Hindlimb muscle (tissue), 1 donor: ENCODE measurements around the gene ADAD1. TPM values are rescaled to one million over a fixed set of nuclear protein-coding genes. Genes with fewer than 3 reads are reported as not detected.

ENCODE experiments used
- DNase-seq: peaks from one replicate; pipeline ENCODE4 v3.0.0-alpha.2; 2013
- polyA plus RNA-seq: library from polyadenylated mRNA; unstranded; fragments of 120-200 nt; gene quantifications from one replicate; pipeline ENCODE4 v1.2.1, GENCODE V29; 2013; ENCODE audit not compliant: insufficient read length

Gene ADAD1
- polyA plus RNA-seq, 1 donor = not detected

DNA sequence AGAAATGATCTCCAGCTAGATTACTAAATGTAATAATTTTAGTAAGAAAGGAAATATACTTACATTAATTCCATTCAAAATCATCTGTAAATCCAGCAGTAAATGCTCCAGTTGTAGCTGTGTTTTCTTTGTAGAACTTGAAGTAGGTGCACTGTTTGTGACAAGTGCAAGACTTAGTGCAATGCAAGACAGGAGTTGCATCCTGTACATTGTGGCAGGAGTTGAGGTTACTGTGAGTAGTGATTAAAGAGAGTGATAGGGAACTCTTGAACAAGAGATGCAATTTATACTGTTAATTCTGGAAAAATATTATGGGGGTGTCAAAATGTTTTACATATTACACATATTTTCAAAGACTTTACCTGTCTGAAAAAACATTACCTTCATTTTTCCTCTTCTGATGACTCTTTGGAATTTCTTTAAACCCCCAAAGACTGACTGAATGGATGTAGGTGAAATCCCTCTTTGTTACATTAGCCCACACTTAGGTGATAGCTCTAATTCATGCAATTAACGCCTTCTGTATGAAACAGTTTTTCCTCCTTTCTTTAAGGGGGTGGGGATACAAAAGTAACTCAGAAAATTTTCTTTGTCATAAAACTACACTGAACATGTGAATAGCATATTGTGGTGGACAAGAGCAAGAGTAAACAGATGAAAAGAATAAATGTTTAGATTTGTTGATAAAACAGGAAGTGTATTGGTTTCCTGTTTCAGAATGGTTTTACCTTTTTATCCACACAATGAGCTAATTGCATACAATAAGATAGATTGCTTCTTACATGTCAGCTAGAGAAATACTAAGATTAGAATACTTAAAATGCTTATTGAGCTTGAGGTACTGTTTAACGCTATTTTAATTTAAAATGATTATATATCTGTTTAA is 77.7 kb downstream of the ADAD1 start, which contains the start of gene IL2:
IL2 (minus strand) TSS at position 495 of the 886 bp plus-strand sequence; CDS start at position 210, 285 bp downstream.
- no peak for DNase-seq

DNA sequence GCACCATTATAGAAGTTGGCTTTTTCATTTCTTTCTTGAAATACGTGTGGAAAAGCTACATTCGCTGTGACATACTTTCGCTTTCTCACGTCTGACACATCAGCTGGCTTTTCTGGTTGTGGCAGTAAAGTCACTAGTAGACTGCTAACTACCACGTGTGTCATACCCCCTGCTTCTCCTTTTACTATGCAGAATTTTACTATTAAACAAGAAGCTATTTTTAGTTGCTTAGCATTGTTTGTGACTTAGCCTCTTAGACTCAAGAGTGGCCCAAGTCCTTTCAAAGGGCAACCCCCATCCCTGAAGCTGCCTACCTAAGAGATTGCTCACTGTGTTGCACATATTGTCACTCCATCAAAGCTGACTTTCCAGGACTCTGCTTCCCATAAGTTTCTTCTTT is 79.8 kb downstream of the ADAD1 start:
- no peak for DNase-seq

DNA sequence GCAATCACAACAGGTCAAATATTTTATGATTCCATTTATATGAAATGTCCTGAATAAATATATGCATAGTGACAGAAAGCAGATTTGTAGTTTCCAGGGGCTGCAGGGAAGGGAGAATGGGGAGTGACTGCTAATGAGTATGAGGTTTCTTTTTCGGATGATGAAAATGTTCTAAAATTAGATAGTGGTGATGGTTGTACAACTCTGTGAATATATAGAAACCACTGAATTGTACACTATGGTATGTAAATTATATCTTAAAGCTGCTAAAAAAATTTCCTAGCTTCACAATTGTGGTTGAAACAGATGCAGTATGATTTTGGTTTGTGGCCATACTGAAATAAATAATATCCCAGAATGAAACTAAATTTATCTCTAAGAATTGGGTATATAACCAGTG is 90.6 kb downstream of the ADAD1 start:
- DNase-seq = no peak

DNA sequence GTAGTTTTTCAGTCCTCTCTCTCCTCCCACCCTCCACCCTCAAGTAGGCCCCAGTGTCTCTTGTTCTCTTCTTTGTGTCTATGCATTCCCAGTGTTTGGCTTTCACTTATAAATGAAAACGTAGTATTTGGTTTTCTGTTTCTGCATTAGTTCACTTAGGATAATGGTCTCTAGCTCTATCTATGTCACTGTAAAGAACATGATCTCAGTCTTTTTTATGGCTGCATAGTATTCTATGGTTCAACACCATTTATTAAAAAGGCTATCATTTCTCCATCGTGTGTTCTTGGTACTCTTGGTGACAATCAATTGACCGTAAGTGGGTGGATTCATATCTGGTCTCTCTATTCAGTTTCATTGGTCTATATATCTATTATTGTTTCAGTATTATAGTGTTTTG is 96.4 kb downstream of the ADAD1 start:
- no peak for DNase-seq

- no peak for DNase-seq
These were observed 97.3 kb downstream of the ADAD1 start for GRCh38 chr4:122476126-122476525.

DNA sequence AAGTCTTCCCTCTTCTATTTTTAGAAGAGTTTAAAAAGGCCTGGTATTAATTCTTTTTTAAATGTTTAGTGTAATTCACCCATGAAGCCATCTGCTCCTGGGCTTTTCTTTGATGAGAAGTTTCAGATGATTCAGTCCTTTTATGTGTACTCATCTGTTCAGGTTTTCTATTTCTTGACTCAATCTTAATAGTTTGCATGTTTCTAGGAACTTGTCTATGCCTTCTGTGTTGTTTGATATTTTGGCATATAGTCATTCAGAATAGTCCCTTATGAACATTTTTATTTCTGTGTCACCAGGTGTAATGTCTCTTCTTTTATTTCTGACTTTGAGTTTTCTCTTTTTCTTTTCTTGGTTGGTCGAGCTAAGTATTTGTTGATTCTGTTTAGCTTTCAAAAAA is 97.9 kb downstream of the ADAD1 start:
- DNase-seq = no peak

Other genes with a start within 250 kb of the ADAD1 start
- gene BLTP1, start 226.7 kb upstream of the ADAD1 start, polyA plus RNA-seq = 42.5 TPM
- not detected for gene IL2, start 77.7 kb downstream of the ADAD1 start, polyA plus RNA-seq
- gene IL21, start 242.1 kb downstream of the ADAD1 start, polyA plus RNA-seq = not detected